ENCODE results near the gene ARPC5L. TPM values are rescaled to one million over a fixed set of nuclear protein-coding genes. Genes with fewer than 3 reads are reported as not detected.

The ARPC5L gene
- polyA plus RNA-seq, 4 donors = 38.9 to 55.7 (median 53.6) TPM

GRCh38 chr9:124818431-124819281, 43.3 kb upstream of the ARPC5L start:
- no peak overlapping the region for H3K4me3 ChIP-seq (ENCODE audit: low read depth in 1 of 3, low read length in 3 of 3)
- no peaks in the 10 kb centered on the region for H3K36me3 ChIP-seq (ENCODE audit: control insufficient read depth in 3 of 3, insufficient read depth in 2 of 3, low read depth in 1 of 3, low read length in 3 of 3)
- WGBS, 3 donors = 30 to 57% (median 40%) methylated on average over 18 of the region's 18 CpGs
- H3K9me3 ChIP-seq (ENCODE audit: control insufficient read depth in 2 of 2, insufficient read depth in 1 of 2, low read depth in 1 of 2, low read length in 1 of 2) = no peaks in the 10 kb centered on the region
- FAIRE-seq (no peak), DNase-seq (peak; percentile 40 to 59)
- H3K27me3 ChIP-seq (ENCODE audit: control insufficient read depth in 3 of 3, insufficient read depth in 3 of 3, low read length in 3 of 3) = no peaks in the 10 kb centered on the region
- H3K4me1 ChIP-seq (ENCODE audit: control insufficient read depth in 3 of 3, insufficient read depth in 2 of 3, low read depth in 1 of 3, low read length in 2 of 3) = peaks cover 0 to 9% (median 0%) of the 10 kb centered on the region in 3 donors
- peak overlapping the region in 1 of 3 donors; percentile 9 for H3K27ac ChIP-seq (ENCODE audit: low read depth in 1 of 3, low read length in 2 of 3)

DNA sequence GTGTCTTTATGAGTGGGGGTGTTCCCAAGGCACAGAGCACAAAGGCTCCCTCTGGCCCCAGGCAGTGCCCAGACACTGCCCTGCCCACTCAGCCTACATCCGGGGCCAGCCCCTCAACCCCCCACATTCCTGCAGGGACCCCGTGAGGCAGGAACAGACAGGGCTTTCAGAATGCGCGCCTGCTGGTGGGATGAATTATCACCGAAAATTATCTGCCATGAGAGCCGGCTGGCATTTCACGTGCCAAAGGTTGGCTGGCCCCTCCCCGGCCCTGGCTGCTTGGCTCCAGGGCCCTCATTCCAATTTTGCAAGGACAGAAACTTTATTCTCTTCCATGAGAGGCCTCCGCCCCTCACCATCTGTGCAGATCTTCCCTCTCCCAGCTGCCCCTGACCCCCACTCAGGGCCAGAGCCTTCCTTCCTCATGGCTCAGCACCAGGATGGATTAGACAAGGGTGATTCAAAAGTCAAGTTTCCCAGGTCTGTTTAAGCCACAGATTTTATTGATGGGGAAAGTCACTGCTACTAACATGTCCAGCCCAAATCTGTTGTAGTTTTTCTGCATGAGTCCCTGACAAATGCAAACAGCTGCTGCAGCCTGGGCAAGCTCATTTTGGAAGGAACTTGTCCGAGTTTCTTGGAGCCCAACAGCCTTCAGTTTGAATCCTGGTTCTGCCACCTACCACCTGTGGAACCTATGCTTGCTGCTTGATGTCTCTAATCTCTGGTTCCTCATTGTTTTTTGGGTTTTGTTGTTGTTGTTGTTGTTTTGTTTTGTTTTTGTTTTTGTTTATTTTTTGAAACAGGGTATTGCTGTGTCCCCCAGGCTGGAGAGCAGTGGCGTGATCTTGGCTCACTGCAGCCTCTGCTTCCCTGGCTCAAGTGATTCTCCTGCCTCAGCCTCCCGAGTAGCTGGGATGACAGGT, 41.0 kb upstream of the ARPC5L start:
- Histone ChIP-seq H3K9me3 (ENCODE audit: control insufficient read depth in 2 of 2, insufficient read depth in 1 of 2, low read depth in 1 of 2, low read length in 1 of 2) (peaks cover 0 to 2% of the 10 kb centered on the region in 2 donors), H3K4me1 (ENCODE audit: control insufficient read depth in 3 of 3, insufficient read depth in 2 of 3, low read depth in 1 of 3, low read length in 2 of 3) (peaks cover 0 to 9% (median 0%) of the 10 kb centered on the region in 3 donors), H3K4me3 (ENCODE audit: low read depth in 1 of 3, low read length in 3 of 3) (no peak overlapping the region), H3K36me3 (ENCODE audit: control insufficient read depth in 3 of 3, insufficient read depth in 2 of 3, low read depth in 1 of 3, low read length in 3 of 3) (no peaks in the 10 kb centered on the region), H3K27ac (ENCODE audit: low read depth in 1 of 3, low read length in 2 of 3) (no peak overlapping the region), H3K27me3 (ENCODE audit: control insufficient read depth in 3 of 3, insufficient read depth in 3 of 3, low read length in 3 of 3) (no peaks in the 10 kb centered on the region)
- 37 to 58% (median 45%) methylated on average over 12 of the region's 12 CpGs for WGBS, 3 donors
- DNase-seq = peak in 1 of 2 donors; percentile 18
- FAIRE-seq = no peak

DNA sequence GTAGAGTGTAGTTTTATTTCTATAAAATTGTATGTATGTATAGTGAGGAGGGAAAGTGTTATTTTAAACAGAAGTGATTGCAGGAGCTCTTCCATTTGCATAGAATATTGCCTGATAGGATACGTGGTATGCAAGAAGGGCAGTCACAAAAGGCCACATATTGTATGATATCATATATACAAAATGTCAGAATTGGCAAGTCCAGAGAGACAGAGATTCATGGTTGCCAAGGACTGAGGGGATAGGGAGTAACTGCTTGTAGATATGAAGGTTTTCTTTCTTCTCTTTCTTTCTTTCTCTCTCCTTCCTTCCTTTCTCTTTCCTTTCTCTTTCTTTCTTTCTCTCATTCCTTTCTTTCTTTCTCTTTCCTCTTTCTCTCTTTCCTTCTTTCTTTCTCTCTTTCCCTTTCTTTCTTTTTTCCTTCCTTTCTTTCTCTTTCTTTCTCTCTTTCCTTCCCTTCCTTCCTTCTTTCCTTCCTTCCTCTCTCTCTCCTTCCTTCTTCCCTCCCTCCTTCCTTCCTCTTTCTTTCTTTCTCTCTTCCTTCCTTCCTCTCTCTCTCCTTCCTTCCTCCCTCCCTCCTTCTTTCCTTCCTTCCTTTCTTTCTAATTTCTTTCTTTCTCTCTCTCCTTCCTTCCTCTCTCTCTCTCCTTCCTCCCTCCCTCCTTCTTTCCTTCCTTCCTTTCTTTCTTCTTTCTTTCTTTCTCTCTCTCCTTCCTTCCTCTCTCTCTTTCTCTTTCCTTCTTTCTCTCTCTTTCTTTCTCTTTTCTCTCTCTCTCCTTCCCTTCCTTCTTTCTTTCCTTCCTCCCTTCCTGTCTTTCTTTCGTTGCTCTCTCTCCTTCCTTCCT, 33.2 kb upstream of the ARPC5L start:
- FAIRE-seq (no peak), DNase-seq (no peak)
- Histone ChIP-seq H3K9me3 (ENCODE audit: control insufficient read depth in 2 of 2, insufficient read depth in 1 of 2, low read depth in 1 of 2, low read length in 1 of 2) (peaks cover 0 to 5% of the 10 kb centered on the region in 2 donors), H3K27ac (ENCODE audit: low read depth in 1 of 3, low read length in 2 of 3) (no peak overlapping the region), H3K4me1 (ENCODE audit: control insufficient read depth in 3 of 3, insufficient read depth in 2 of 3, low read depth in 1 of 3, low read length in 2 of 3) (peaks cover 0 to 5% (median 0%) of the 10 kb centered on the region in 3 donors), H3K27me3 (ENCODE audit: control insufficient read depth in 3 of 3, insufficient read depth in 3 of 3, low read length in 3 of 3) (no peaks in the 10 kb centered on the region), H3K36me3 (ENCODE audit: control insufficient read depth in 3 of 3, insufficient read depth in 2 of 3, low read depth in 1 of 3, low read length in 3 of 3) (no peaks in the 10 kb centered on the region), H3K4me3 (ENCODE audit: low read depth in 1 of 3, low read length in 3 of 3) (no peak overlapping the region)
- WGBS, 3 donors = 22 to 34% (median 30%) methylated on average over 2 of the region's 2 CpGs

- DNase-seq = peak in 1 of 2 donors; percentile 23
- Histone ChIP-seq H3K27me3 (ENCODE audit: control insufficient read depth in 3 of 3, insufficient read depth in 3 of 3, low read length in 3 of 3) (no peaks in the 10 kb centered on the region), H3K9me3 (ENCODE audit: control insufficient read depth in 2 of 2, insufficient read depth in 1 of 2, low read depth in 1 of 2, low read length in 1 of 2) (peaks cover 0 to 5% of the 10 kb centered on the region in 2 donors), H3K36me3 (ENCODE audit: control insufficient read depth in 3 of 3, insufficient read depth in 2 of 3, low read depth in 1 of 3, low read length in 3 of 3) (no peaks in the 10 kb centered on the region), H3K27ac (ENCODE audit: low read depth in 1 of 3, low read length in 2 of 3) (no peak overlapping the region), H3K4me3 (ENCODE audit: low read depth in 1 of 3, low read length in 3 of 3) (no peak overlapping the region), H3K4me1 (ENCODE audit: control insufficient read depth in 3 of 3, insufficient read depth in 2 of 3, low read depth in 1 of 3, low read length in 2 of 3) (peaks cover 0 to 8% (median 0%) of the 10 kb centered on the region in 3 donors)
- WGBS, 3 donors = 31 to 44% (median 38%) methylated on average over 5 of the region's 5 CpGs
- FAIRE-seq = no peak
Measured at GRCh38 chr9:124829334-124829669, 32.6 kb upstream of the ARPC5L start.

DNA sequence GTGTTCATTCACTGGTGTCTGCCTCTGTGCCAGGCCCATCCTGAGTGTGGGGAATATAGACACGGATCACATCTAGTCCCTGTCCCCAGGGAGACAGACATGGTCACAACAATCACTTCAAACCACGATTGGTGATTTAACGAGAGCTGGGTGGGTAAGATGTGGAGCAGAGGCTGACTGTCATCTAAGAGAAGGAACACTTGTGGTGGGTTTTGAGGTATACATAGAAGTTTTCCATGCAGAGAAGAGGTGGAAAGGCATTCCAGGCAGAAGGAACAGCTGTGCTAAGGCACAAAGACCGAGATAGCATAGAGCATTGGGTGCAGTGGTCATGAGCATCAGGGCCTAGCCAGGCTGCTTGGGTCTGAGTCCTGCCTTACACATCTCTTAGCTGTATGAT, 31.3 kb upstream of the ARPC5L start:
- Histone ChIP-seq H3K9me3 (ENCODE audit: control insufficient read depth in 2 of 2, insufficient read depth in 1 of 2, low read depth in 1 of 2, low read length in 1 of 2) (peaks cover 0 to 3% of the 10 kb centered on the region in 2 donors), H3K36me3 (ENCODE audit: control insufficient read depth in 3 of 3, insufficient read depth in 2 of 3, low read depth in 1 of 3, low read length in 3 of 3) (no peaks in the 10 kb centered on the region), H3K4me3 (ENCODE audit: low read depth in 1 of 3, low read length in 3 of 3) (no peak overlapping the region), H3K27ac (ENCODE audit: low read depth in 1 of 3, low read length in 2 of 3) (no peak overlapping the region), H3K27me3 (ENCODE audit: control insufficient read depth in 3 of 3, insufficient read depth in 3 of 3, low read length in 3 of 3) (no peaks in the 10 kb centered on the region), H3K4me1 (ENCODE audit: control insufficient read depth in 3 of 3, insufficient read depth in 2 of 3, low read depth in 1 of 3, low read length in 2 of 3) (peaks cover 0 to 21% (median 7%) of the 10 kb centered on the region in 3 donors)
- DNase-seq (no peak), FAIRE-seq (no peak)
- 56 to 68% (median 63%) methylated on average over 4 of the region's 4 CpGs for WGBS, 3 donors

- Histone ChIP-seq H3K9me3 (ENCODE audit: control insufficient read depth in 2 of 2, insufficient read depth in 1 of 2, low read depth in 1 of 2, low read length in 1 of 2) (no peaks in the 10 kb centered on the region), H3K27ac (ENCODE audit: low read depth in 1 of 3, low read length in 2 of 3) (peak overlapping the region in 2 of 3 donors; percentile 18 to 70), H3K36me3 (ENCODE audit: control insufficient read depth in 3 of 3, insufficient read depth in 2 of 3, low read depth in 1 of 3, low read length in 3 of 3) (no peaks in the 10 kb centered on the region), H3K4me1 (ENCODE audit: control insufficient read depth in 3 of 3, insufficient read depth in 2 of 3, low read depth in 1 of 3, low read length in 2 of 3) (peaks cover 0 to 27% (median 7%) of the 10 kb centered on the region in 3 donors), H3K27me3 (ENCODE audit: control insufficient read depth in 3 of 3, insufficient read depth in 3 of 3, low read length in 3 of 3) (no peaks in the 10 kb centered on the region), H3K4me3 (ENCODE audit: low read depth in 1 of 3, low read length in 3 of 3) (no peak overlapping the region)
- DNase-seq = no peak
- no peak for FAIRE-seq
- 72 to 81% (median 78%) methylated on average over 9 of the region's 9 CpGs for WGBS, 3 donors
Measured at GRCh38 chr9:124831642-124832364, 30.1 kb upstream of the ARPC5L start.

DNA sequence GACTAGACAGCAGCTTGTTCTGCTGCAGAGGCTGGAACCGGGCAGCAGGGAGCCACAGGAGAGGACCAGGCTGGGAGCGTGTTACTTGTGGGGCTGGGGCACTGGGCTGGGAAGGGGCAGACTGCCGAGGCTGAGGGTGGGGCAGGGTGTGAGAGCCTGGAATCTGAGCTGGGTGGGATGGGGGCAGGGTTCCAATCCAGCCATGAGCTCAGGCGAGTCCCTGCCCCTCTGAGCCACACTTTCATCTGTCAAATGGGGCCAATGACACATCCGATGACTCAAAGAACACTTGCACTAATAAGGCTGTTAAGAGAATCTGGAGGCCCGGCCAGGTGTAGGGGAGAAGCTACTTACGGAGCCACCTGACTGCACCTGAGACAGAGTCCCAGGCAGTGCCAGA, 27.3 kb upstream of the ARPC5L start:
- Histone ChIP-seq H3K27me3 (ENCODE audit: control insufficient read depth in 3 of 3, insufficient read depth in 3 of 3, low read length in 3 of 3) (peaks cover 0 to 2% (median 0%) of the 10 kb centered on the region in 3 donors), H3K36me3 (ENCODE audit: control insufficient read depth in 3 of 3, insufficient read depth in 2 of 3, low read depth in 1 of 3, low read length in 3 of 3) (no peaks in the 10 kb centered on the region), H3K27ac (ENCODE audit: low read depth in 1 of 3, low read length in 2 of 3) (peak overlapping the region; percentile 39 to 88 (median 71)), H3K4me3 (ENCODE audit: low read depth in 1 of 3, low read length in 3 of 3) (no peak overlapping the region), H3K4me1 (ENCODE audit: control insufficient read depth in 3 of 3, insufficient read depth in 2 of 3, low read depth in 1 of 3, low read length in 2 of 3) (peaks cover 0 to 30% (median 7%) of the 10 kb centered on the region in 3 donors), H3K9me3 (ENCODE audit: control insufficient read depth in 2 of 2, insufficient read depth in 1 of 2, low read depth in 1 of 2, low read length in 1 of 2) (peaks cover 0 to 5% of the 10 kb centered on the region in 2 donors)
- DNase-seq = peak; percentile 81 to 89
- 16 to 46% (median 40%) methylated on average over 7 of the region's 7 CpGs for WGBS, 3 donors
- FAIRE-seq = no peak
